Sciatic nerve (tissue), 2 donors: ENCODE data around the gene TRH. TPM values are rescaled to one million over a fixed set of nuclear protein-coding genes. Genes with fewer than 3 reads are reported as not detected.

Source experiments
- ATAC-seq: fragments of 200-7000 bp; cut with Tn5 transposase; one replicate; pipeline ENCODE4 v1.9.1; 2020; ENCODE audit warnings: mild to moderate bottlenecking, moderate library complexity
- DNase-seq: peaks from one replicate; pipeline ENCODE4 v3.0.0-alpha.2; 2020; ENCODE audit warnings: low spot score
- intact Hi-C: fragments of 100-400 bp; cut with DNase I; formaldehyde crosslinking; loops from one replicate; pipeline ENCODE4 v1.14.2; 2022
- total RNA-seq: library from RNA; stranded (reverse); fragmentation: NEBNext Ultra II Directional; extraction: Animal tissue kit (Norgen Biotek cat#: 25700); gene quantifications from one replicate; pipeline ENCODE4 v1.2.1, GENCODE V29; 2021
- donor health status: DM: no; HTN: no; CAD: no.
- donor health status: DM: no; HTN: no; CAD: no.

Gene TRH
- total RNA-seq, 1 donor from 2014 or later: not detected

DNA sequence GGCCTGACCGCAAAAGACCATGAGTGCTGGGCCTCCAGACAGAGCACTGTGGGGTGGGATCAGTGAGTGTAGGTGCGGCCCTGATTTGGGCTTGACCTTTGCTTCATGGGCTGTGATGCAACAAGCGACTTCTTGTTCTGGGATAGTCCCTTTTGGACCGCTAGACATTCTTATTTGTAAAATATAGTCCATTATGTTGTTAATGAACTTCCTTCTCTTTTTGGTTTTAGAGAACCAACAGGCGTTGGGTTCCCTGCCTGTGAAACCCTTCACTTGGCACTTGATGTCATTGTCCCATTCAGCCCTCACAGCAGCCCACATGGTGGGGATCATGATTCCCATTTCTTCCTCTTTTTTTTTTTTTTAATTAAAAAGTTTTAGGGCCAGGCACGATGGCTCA, 15.8 kb upstream of the TRH start:
- intact Hi-C loops: no loop called here
- DNase-seq (no peak), ATAC-seq (no peak)

DNA sequence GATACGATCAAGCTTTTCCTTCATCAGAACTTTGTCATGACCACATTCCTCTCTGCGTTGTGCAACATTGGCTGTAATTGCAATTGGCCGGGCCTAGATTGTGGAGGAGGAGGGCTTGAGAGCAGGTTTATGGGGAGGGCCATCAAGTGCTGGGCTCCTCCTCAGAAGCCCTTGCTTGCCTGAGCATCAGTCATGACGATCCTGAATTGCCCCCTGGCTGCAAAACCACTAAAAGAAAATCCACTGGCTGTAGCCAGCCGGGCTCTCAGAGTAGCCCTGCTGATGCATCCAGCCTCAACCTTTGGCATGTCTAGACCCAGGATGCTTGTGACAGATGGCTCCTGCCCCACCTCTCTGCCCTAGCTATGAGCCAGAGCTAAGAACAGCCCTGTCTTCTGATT, 13.4 kb upstream of the TRH start:
- intact Hi-C loops: no loop called here
- ATAC-seq (no peak), DNase-seq (no peak)

DNA sequence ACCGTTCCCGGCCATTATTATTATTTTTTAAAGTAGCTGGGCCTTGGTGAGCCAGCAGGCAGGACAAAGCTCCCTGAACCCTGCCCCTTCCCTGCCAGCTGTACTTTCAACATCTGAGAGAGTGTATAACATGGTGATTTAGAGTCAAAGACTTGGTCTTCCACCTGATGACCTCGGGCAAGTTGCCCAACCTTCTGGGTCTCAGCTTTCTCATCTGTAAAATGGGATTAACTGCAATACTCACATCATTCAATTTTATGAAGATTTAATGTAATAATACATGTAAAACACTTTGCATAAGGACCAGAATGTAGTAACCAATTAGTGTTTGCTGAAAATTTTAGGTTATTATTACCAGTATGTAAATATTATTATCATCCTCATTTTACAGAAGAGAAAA, 11.9 kb upstream of the TRH start:
- intact Hi-C loops: no loop called here
- DNase-seq: no peak
- no peak for ATAC-seq

DNA sequence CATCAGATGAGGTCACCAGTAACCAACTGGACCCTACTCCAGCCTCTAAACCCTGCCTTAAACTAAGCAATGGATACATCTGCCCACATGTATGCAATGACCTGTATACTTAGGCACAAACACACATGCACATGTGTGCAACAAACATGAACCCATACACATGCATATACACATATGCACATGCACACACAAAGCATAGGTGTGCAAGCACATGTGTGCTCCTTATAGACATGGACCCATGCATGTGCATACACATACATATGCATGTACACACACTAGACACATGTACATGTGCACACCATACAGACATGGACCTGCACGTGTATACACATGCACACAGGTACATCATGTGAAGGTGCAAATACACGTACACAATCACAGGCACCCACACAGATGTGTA, 8.6 kb upstream of the TRH start:
- ATAC-seq (no peak), DNase-seq (no peak)
- intact Hi-C loops: no loop called here

DNA sequence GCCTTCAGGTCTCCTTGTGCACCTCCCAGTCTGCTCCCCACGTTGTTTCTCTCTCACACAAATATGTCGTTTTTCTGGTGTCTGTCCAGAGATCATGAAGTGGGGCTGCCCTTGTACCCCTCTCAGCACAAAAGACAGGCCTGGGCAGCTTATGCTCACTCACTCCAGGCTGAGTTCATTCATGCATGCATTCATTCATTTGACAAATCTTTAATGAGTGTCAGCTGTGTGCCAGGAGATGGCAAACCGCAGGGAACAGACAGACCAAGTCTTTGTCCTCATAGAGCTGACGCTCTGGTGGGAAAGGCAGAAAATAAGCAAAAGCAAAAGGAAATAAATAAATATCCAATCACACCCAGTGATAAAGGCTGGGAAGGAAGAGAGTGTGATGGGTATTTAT, 7.6 kb upstream of the TRH start:
- no peak for DNase-seq
- no peak for ATAC-seq

DNA sequence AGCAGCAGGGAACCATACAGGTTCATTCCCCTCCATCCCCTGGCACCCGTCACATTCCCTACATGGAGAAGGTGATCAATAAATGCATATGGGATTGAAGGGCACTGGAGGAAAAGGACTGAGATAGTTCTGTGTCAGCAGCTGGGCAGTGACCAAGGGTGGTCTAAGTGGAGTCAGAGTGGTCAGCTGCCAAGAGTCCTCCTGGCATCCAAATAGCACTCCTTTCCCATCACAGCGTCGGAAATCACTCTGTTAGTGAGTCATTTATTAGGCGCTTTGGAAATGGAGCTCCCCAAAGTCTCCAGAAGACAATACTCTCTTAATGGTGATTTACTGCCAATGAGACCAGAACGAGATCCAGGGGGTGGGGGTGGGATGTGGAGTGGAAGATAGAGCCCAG, 6.8 kb upstream of the TRH start:
- no peak for ATAC-seq
- DNase-seq: no peak
- intact Hi-C loops: no loop called here

More for the DNA sequence above, 7.6 kb upstream of the TRH start:
- intact Hi-C loops: no loop called here

DNA sequence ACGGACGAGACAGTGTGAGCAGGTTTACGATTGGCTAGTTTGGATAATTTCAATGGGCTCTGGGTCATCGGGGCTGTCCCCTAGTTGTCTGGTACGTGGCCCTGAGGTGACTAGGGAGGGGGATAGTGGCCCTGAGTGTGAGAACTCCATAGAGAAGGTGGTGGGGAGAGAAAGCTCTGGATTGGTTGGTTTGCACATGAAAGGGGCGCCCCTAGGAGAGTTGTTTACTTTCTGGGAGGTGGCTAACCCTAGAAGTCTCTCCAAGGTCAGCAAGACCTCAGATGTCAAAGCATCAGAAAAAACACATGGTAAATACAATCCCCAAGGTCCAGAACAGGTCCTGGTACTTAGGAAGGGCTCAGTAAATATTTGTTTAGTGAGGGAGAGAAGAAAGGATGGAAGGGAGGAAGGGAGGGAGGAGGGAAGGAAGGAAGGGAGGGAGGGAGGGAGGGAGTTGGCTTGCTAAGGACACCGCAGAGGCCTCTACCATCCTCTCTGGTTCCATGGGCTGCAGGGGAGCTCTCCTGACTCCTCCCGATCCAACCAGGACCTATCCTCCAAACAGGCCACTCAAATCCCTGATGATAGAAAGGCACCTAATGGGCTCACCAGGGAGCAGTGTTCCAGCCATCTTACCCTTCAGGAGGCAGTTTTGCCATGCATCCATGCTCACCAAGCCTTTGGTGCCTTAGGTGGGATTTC, 3.0 kb upstream of the TRH start:
- intact Hi-C loops: no loop called here
- ATAC-seq: no peak

DNA sequence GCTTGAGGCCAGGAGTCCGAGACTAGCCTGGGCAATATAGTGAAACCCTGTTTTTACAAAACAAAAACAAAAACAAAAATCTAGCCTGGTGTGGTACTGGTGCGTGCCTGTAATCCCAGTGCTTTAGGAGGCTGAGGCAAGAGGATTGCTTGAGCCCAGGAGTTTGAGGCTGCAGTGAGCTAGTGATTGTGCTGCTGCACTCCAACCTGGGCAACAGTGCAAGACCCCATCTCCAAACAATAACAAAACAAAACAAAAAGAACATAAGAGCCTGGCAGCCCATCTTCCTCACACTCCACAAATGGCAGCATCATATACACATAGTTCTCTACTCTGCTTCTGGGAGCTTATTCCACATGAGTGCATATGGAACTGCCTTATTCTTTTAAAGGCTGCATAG, 2.2 kb upstream of the TRH start:
- intact Hi-C loops: no loop called here
- no peak for ATAC-seq

More for the DNA sequence above, 3.0 kb upstream of the TRH start:
- no peak for DNase-seq

DNA sequence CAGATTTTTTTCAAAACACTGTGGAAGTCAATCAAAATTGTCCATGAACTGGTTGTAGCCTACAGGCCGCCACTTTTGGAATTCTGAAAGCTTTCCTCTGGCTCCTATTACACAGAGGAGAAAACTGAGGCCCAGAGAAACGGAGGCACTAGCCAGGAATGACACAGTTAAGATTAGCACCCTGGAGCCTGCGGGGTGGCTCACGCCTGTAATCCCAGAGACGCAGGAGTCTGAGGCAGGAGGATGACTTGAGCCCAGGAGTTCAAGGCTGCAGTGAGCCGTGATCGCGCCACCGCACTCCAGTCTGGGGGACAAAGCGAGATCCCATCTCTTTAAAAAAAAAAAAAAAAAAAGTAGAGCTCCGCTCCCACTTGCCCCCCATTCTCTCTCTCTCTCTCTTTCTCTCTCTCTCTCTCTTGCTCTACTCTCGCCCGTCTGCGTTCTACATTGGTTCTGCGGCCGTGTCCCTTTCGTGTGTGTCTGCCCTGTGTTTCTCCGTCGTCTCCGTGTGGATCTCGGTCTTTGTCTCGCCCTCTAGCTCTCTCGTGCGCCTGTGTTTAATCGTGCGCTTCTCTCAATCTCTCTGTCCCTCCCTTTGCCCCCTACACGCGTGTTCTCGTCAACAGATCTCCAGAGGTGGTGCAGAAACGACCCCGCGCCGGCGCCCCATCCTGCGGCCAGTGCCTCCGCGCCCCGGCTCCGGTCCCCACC, 512 bp upstream of the TRH start:
- ATAC-seq: no peak

More for the DNA sequence above, 2.2 kb upstream of the TRH start:
- no peak for DNase-seq

DNA sequence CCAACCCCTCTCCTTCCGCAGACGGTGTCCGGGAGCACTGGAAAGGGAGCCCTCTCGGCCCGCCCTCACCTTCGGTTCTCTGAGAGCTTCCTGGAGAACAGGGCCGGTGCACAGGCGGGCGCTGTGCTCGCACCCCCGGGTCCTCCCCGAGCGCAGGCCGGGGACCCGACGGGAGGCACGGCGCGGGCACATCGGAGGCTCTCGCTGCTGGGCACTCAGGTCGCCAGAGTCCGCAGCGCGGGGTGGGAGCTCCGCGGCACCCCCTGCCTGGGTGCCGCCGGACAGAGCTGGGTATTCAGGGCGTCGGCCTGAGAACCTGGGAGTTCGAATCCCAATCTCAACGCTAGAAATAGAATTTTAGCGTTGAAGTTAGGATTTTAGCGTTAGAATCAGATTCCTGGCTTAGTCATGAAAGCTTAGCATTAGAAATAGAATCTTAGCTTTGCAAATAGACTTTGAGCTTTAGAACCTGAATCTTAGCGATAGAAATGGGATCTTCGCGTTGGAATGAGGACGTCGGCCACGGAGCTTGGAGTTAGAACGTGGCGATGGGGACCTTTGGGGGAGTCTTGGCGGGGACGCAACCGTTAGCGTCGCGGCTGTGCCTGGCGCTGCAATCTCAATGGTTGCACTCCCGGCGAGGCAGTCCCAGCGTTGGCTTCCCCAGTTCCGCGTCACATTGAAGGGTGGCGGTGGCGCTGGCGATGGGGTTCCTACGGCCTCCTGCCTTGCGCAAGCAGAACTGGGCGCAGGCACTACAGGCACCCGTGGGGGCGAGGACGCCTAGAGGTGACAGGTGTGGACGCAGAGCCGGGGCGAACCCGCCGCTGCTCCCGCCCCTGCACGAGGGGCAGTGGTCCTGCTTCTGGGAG, 549 bp downstream of the TRH start:
- intact Hi-C loops: no loop called here
- ATAC-seq (peak; percentile 46), DNase-seq (no peak)

More for the DNA sequence above, 512 bp upstream of the TRH start:
- no peak for DNase-seq
- intact Hi-C loops: no loop called here

DNA sequence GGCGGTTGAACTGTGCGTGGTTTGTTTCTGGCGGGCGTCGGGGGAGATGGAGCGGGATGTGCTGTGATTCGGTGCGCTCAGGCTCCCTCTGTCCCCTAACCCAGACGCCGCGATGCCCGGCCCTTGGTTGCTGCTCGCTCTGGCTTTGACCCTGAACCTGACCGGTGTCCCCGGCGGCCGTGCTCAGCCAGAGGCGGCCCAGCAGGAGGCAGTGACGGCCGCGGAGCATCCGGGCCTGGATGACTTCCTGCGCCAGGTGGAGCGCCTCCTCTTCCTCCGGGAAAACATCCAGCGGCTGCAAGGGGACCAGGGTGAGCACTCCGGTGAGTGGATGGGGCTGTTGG, 1.2 kb downstream of the TRH start:
- intact Hi-C loops: no loop called here
- peak; percentile 27 for ATAC-seq
- no peak for DNase-seq

DNA sequence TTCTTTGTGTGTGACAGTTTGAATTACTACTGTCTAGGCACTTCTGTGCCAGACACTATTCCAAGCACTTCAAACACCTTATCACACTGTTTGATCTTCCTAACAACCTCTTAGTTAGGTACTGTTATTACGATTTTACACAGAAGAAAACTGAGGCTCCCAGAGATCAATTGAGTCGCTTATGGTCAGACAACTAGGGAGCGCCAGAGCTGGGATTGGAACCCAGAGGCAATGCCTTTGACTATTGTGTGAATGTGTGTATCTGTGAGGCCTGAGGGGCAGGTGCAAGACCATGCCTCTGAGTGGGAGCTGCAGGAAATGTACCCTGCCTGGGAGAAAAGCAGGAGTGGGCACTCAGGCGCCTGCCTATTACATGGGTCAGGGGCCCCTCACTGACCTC, 1.8 kb downstream of the TRH start:
- intact Hi-C loops: no loop called here
- no peak for ATAC-seq

DNA sequence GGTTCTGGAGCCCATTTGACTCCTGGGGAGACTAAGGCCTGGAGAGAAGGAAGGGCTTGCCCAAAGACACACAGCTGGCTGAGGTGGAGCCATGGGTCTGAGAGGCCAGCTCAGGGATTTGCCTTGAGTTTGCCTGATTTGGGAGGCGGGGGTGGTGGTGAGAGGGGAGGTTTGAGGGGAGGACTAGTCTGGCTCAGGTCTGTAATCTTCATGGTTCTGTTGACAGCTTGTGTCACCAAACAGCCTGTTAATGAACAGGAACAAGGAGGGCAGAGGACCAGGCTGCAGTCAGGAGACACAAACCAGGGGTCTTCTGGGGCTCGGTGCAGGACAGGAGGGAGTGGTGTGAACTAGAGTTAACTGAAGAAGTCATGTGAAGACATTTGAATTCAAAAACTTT, 3.6 kb downstream of the TRH start:
- intact Hi-C loops: no loop called here
- DNase-seq: no peak

More for the DNA sequence above, 1.8 kb downstream of the TRH start:
- no peak for DNase-seq

DNA sequence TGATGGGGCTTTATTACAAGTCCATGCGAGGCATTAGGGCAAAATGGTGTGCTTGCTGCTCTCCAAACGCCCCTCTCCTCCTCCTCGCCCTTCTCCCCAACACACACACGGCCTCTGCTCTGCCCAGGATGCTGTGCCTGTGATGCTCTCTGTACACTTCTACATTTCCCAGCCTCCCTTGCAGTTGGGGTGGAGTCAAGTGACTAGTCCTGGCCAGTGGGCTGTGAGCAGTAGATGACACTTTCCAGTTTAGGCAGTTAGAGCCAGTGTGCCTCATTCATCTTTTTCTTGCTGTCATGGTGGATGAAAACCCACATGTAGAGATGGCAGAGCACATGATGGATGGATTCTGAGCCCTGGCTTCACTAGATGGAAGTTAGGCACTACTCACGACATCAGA, 5.4 kb downstream of the TRH start:
- no peak for DNase-seq
- no peak for ATAC-seq
- intact Hi-C loops: no loop called here

More for the DNA sequence above, 3.6 kb downstream of the TRH start:
- ATAC-seq: no peak

DNA sequence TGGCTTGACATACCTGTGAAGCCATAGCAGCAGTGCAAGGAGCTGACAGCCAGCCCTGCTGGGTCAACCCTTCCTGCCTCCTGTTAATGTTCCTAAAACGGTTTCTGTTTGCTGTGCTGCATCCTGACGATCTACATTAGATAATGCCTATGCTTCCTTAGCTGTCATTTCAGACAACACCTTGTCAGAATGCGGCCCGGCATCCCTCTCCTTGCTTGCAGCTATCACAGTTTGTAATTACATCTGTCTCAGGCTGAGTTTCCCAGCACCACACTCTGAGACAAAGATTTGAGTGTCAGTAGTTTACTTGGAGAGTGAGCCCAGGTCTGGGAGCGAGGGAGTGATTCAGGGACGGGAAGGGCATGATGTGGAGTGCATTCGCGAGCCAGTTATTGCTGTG, 9.0 kb downstream of the TRH start:
- intact Hi-C loops: no loop called here
- DNase-seq: no peak
- no peak for ATAC-seq

DNA sequence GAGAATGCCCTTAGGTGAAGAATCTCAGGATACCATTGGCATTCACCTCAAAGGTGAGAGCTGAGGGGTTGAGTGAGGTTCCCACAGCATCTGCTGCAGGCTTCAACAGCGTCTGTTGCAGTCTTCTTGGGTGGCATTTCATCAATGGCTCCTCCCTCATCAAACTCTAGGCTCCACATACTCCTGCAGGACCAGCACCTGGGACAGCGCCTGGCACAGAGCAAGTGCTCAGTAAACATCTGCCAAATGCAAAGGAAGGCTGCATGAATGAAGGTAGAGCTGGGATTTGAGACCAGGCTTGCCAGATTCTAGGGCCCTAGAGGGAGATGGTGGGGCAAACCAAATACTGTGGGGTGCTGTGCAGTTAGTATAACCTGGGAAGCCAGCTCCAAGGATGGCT, 9.6 kb downstream of the TRH start:
- ATAC-seq: no peak
- no peak for DNase-seq
- intact Hi-C loops: no loop called here

DNA sequence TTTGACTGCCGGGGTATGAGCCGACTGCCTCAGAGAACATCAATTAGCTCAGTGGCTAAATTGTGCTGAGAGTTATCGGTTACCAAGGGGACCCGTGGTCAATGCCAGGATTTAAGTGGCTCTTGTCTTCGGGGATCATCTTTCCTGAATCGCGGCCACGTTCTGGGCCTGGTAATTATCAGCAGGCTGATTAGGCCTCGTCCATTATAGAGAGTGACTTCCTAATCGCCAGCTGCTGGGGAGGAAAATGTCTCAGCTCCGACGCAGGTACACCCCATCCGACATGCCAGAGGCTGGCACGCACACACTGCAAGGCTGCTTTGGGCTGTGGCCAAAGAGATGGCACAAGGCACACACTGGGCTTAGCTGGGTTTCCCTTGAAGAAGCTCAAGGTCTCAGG, 10.6 kb downstream of the TRH start:
- intact Hi-C loops: no loop called here
- ATAC-seq (no peak), DNase-seq (no peak)

DNA sequence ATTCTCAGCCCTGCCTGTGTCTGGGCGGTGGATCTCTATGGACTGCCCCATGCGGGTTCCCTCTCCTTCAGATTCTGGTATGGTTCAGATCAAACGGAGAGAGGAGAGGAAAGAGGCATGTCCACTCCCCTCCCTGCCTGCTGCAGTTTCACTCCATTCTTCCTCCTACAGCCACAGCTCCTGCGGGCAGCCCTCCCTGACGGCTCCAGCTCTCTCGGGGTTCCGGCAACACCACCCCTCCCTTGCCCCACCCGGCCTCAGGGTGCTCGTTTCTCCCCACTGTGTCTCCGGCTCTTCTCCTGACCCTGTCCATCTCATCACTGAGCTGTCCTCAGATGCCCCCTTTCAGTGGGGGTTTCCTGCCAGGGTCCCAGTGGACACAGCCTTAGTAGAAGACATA, 13.9 kb downstream of the TRH start:
- DNase-seq (no peak), ATAC-seq (no peak)
- intact Hi-C loops: no loop called here

DNA sequence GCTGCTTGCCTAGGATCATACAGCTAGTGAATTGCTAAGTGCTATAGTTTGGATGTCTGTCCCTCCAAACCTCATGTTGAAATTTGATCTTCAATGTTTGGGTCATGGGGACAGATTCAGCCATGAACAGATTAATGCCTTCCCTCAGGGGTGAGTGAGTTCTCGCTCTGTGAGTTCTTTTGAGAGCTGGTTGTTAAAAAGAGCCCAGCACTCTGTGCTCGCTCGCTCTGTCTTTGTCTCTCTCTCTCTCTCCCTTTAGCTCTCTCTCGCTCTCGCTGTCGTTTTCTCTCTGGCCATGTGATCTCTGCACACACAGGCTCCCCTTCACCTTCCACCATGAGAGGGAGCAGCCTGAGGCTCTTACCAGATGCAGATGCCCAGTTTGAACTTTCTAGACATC, 14.9 kb downstream of the TRH start:
- ATAC-seq: no peak
- DNase-seq: no peak
- intact Hi-C loops: no loop called here

DNA sequence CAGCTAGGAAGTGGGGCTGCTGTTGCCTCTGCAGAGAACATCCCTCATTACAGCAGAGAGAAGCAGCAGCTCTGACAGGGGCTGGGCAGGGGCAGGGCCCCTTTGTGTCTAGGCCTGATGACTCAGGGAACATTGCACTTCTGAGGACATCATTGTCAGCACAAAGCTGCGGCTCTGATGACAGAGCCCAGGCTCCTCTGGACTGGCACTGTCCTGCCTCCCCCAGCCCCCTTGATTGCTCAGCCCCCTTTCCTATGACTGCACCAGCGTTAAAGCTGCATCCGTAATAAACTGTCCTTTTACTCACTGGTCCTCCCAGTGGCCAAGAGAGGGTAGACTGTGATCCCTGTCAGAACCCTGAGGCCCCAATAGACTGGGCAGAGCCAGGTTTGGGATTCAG, 18.3 kb downstream of the TRH start:
- intact Hi-C loops: no loop called here
- no peak for DNase-seq
- ATAC-seq: peak; percentile 15
